GM21723 (cell line): ENCODE results near the gene KCTD11.
A peak's percentile ranks its signal among the peaks of the same experiment; 100 is the strongest.

Experiments used
- ATAC-seq: cut with Tn5 transposase; IDR thresholded peaks from one replicate; pipeline ENCODE4 v1.9.1; 2021; ENCODE audit warnings: mild to moderate bottlenecking, moderate library complexity; ENCODE audit not compliant: unreplicated experiment

Gene KCTD11

GRCh38 chr17:7403727-7403976, 51.7 kb downstream of the KCTD11 start:
- peak; percentile 15 for ATAC-seq

GRCh38 chr17:7403977-7404736, 52.2 kb downstream of the KCTD11 start, which contains the start of gene TMEM256:
TSS of gene TMEM256 (minus strand) at chr17:7404097. CDS start at chr17:7404084, 13 bp downstream.
- ATAC-seq, result peak; percentile 91
